Measurements from ENCODE around the gene ZNF248. TPM values are rescaled to one million over a fixed set of nuclear protein-coding genes. Genes with fewer than 3 reads are reported as not detected.

Gene ZNF248
- total and polyA plus RNA-seq, 2 donors (not counting 1 experiment from before 2014, with no cell fraction given) = 8.6 to 19.5 TPM

DNA sequence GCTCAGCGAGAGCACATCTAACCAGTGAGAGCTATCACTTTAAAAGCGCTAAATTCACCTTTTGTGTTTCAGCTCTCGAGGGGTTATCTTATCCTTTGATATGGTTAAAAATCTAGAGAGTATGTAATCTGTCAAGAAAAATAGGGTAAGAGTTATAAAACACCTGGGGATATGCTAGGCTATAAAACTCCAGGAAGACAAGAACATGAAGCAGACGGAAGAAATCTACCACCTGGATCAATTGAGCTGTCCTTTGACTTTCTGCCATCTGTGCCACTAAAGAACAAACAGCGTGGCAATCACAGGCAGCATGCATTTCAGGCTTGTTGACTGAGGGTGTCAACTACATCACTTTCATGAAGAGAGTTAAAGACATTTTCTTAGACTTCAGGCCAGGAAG is 83.1 kb downstream of the ZNF248 start:
- Mint-ChIP-seq H3K27me3 (no peaks in the 10 kb centered on the region), H3K4me1 (no peaks in the 10 kb centered on the region), H3K9me3 (ENCODE audit: insufficient read depth) (no peaks in the 10 kb centered on the region), H3K4me3 (no peak overlapping the region), H3K27ac (no peak overlapping the region)
- H3K27me3 ChIP-seq (replicated peaks in 1 of 4; ENCODE audit: control extremely low read depth in 1 of 4, control insufficient read depth in 3 of 4, insufficient read depth in 4 of 4, low read length in 3 of 4) = no peaks in the 10 kb centered on the region
- H3K4me2 ChIP-seq (replicated peaks; ENCODE audit: low read depth, low read length, poor library complexity, severe bottlenecking) = no peak overlapping the region
- no peak for DNase-seq
- H3K4me3 ChIP-seq (ENCODE audit: control extremely low read depth in 1 of 5, extremely low read depth in 1 of 5, insufficient read depth in 1 of 5, low read depth in 2 of 5, low read length in 4 of 5) = no peak overlapping the region
- H3K9ac ChIP-seq (ENCODE audit: low read length) = no peak overlapping the region
- WGBS (ENCODE audit: insufficient coverage) = 100% methylated on average over 1 of the region's 5 CpGs
- no peaks in the 10 kb centered on the region for H3K36me3 ChIP-seq (replicated peaks in 1 of 2; ENCODE audit: control extremely low read depth in 1 of 2, control insufficient read depth in 1 of 2, extremely low read depth in 1 of 2, insufficient read depth in 2 of 2, low read length in 1 of 2)
- TF ChIP-seq EZH2 (IDR thresholded peaks at IDR 0.05; ENCODE audit: borderline replicate concordance, insufficient read depth, low read depth, low read length, poor library complexity, severe bottlenecking) = no peak
- TF ChIP-seq, protein P1, sequence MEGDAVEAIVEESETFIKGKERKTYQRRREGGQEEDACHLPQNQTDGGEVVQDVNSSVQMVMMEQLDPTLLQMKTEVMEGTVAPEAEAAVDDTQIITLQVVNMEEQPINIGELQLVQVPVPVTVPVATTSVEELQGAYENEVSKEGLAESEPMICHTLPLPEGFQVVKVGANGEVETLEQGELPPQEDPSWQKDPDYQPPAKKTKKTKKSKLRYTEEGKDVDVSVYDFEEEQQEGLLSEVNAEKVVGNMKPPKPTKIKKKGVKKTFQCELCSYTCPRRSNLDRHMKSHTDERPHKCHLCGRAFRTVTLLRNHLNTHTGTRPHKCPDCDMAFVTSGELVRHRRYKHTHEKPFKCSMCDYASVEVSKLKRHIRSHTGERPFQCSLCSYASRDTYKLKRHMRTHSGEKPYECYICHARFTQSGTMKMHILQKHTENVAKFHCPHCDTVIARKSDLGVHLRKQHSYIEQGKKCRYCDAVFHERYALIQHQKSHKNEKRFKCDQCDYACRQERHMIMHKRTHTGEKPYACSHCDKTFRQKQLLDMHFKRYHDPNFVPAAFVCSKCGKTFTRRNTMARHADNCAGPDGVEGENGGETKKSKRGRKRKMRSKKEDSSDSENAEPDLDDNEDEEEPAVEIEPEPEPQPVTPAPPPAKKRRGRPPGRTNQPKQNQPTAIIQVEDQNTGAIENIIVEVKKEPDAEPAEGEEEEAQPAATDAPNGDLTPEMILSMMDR (IDR thresholded peaks at IDR 0.05) = no peak
- H2AFZ ChIP-seq (ENCODE audit: insufficient read depth, low read depth, low read length, poor library complexity, severe bottlenecking) = no peak overlapping the region
- no peaks in the 10 kb centered on the region for H4K20me1 ChIP-seq (ENCODE audit: control insufficient read depth, insufficient read depth, low read length, poor library complexity, severe bottlenecking)
- no peak overlapping the region for H3K27ac ChIP-seq (ENCODE audit: low read length in 2 of 2)
- no peaks in the 10 kb centered on the region for H3K4me1 ChIP-seq (ENCODE audit: control insufficient read depth in 2 of 2, insufficient read depth in 2 of 2, low read length in 2 of 2)
- intact Hi-C loops (cut with micrococcal nuclease) = no loop called here
- ChIA-PET POLR2A (no interaction called here), CTCF (no interaction called here)
- peaks cover 0 to 1% (median 0%) of the 10 kb centered on the region in 3 donors for H3K9me3 ChIP-seq (ENCODE audit: control extremely low read depth in 1 of 3, control insufficient read depth in 2 of 3, insufficient read depth in 1 of 3, low read length in 2 of 3)
- no peaks in the 10 kb centered on the region for H3K79me2 ChIP-seq (ENCODE audit: control insufficient read depth, insufficient read depth, low read length)
- ATAC-seq (ENCODE audit: low read depth) = no peak

DNA sequence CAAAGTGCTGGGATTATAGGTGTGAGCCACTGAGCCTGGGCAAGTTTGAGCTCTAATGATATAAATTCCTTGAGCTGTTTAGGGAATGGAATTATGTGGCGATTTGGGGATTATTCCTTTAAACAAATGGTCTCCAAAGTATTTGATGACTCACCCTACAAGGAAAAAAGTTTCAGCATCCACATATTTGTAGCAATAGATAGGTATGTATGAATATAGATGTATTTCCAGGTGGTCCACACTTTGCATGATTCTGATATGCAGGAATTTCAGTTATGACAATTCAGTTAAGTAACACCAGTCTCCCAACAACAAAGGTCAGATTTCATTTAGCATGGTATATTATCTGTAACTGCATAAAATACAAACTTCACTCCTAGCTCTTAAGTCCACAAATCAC is 92.2 kb downstream of the ZNF248 start:
- DNase-seq = no peak
- POLR2A ChIA-PET = no interaction called here
- intact Hi-C loops (cut with micrococcal nuclease) = no loop called here
- H3K4me1 Mint-ChIP-seq = no peaks in the 10 kb centered on the region
- Histone ChIP-seq H3K9me3 (ENCODE audit: control extremely low read depth in 1 of 3, control insufficient read depth in 2 of 3, insufficient read depth in 1 of 3, low read length in 2 of 3) (peaks cover 3 to 21% (median 13%) of the 10 kb centered on the region in 3 donors), H3K79me2 (ENCODE audit: control insufficient read depth, insufficient read depth, low read length) (no peaks in the 10 kb centered on the region), H3K27me3 (replicated peaks in 1 of 4; ENCODE audit: control extremely low read depth in 1 of 4, control insufficient read depth in 3 of 4, insufficient read depth in 4 of 4, low read length in 3 of 4) (no peaks in the 10 kb centered on the region), H3K4me1 (ENCODE audit: control insufficient read depth in 2 of 2, insufficient read depth in 2 of 2, low read length in 2 of 2) (no peaks in the 10 kb centered on the region), H3K4me2 (replicated peaks; ENCODE audit: low read depth, low read length, poor library complexity, severe bottlenecking) (no peak overlapping the region), H2AFZ (ENCODE audit: insufficient read depth, low read depth, low read length, poor library complexity, severe bottlenecking) (no peak overlapping the region), H4K20me1 (ENCODE audit: control insufficient read depth, insufficient read depth, low read length, poor library complexity, severe bottlenecking) (no peaks in the 10 kb centered on the region), H3K9ac (ENCODE audit: low read length) (no peak overlapping the region), H3K36me3 (replicated peaks in 1 of 2; ENCODE audit: control extremely low read depth in 1 of 2, control insufficient read depth in 1 of 2, extremely low read depth in 1 of 2, insufficient read depth in 2 of 2, low read length in 1 of 2) (no peaks in the 10 kb centered on the region), H3K27ac (ENCODE audit: low read length in 2 of 2) (no peak overlapping the region), H3K4me3 (ENCODE audit: control extremely low read depth in 1 of 5, extremely low read depth in 1 of 5, insufficient read depth in 1 of 5, low read depth in 2 of 5, low read length in 4 of 5) (no peak overlapping the region)
- TF ChIP-seq EZH2 (IDR thresholded peaks at IDR 0.05; ENCODE audit: borderline replicate concordance, insufficient read depth, low read depth, low read length, poor library complexity, severe bottlenecking) = no peak
- TF ChIP-seq, protein P1 (IDR thresholded peaks at IDR 0.05) = no peak
- peaks cover 15% of the 10 kb centered on the region for H3K9me3 Mint-ChIP-seq (ENCODE audit: insufficient read depth)
- ATAC-seq (ENCODE audit: low read depth) = no peak
- no peak overlapping the region for H3K4me3 Mint-ChIP-seq
- no CpG with 5 or more reads among the region's 1 CpG for WGBS (ENCODE audit: insufficient coverage)
- no peak overlapping the region for H3K27ac Mint-ChIP-seq
- H3K27me3 Mint-ChIP-seq = no peaks in the 10 kb centered on the region
- CTCF ChIA-PET = no interaction called here

Measured in B cell (primary cell).